GM21576 (cell line): ENCODE results near the gene RBM4B.

Experiments used
- ATAC-seq: cut with Tn5 transposase; IDR thresholded peaks from one replicate; pipeline ENCODE4 v1.9.1; 2021; ENCODE audit warnings: mild to moderate bottlenecking, moderate library complexity; ENCODE audit not compliant: unreplicated experiment

Gene RBM4B

GRCh38 chr11:66617155-66617834, 60.4 kb downstream of the RBM4B start:
- peak; percentile 8 for ATAC-seq

- ATAC-seq, result peak; percentile 84
Observed at GRCh38 chr11:66616379-66617154, 61.1 kb downstream of the RBM4B start, which contains the start of gene RBM14. Gene RBM14 (plus strand): TSS chr11:66616630. CDS start chr11:66616721, 91 bp downstream.
